K562 (cell line): ENCODE data around the gene SMG9. TPM values are rescaled to one million over a fixed set of nuclear protein-coding genes. Genes with fewer than 3 reads are reported as not detected.

ENCODE experiments used
- BHLHE40 ChIP-seq: IDR thresholded peaks from 2 replicates; pipeline ENCODE4 v1.6.1; 2011; ENCODE audit warnings: low read length, improper control_type of control experiment
- BRF2 ChIP-seq: IDR thresholded peaks from 3 replicates; pipeline ENCODE4 v1.6.1; 2011; ENCODE audit warnings: borderline replicate concordance, mild to moderate bottlenecking; ENCODE audit not compliant: insufficient read length, insufficient read depth
- CBX8 ChIP-seq: fragments of 200-600 bp; sonication (generic); IDR thresholded peaks from 2 replicates; pipeline ENCODE4 v1.6.1; 2012; ENCODE audit warnings: borderline replicate concordance, mixed run types, low read depth, mild to moderate bottlenecking, moderate library complexity, mixed read lengths, low read length, control low read depth, inconsistent platforms; ENCODE audit not compliant: poor library complexity, severe bottlenecking; ENCODE audit errors: extremely low read depth
- DMBX1 ChIP-seq: fragments of 250-450 bp; sonication (Bioruptor Pico); IDR thresholded peaks from 2 replicates; pipeline ENCODE4 v1.8.0; 2022; ENCODE audit warnings: inconsistent platforms, mild to moderate bottlenecking, moderate library complexity, borderline replicate concordance
- EP300 ChIP-seq: IDR thresholded peaks from 2 replicates; pipeline ENCODE4 v1.6.1; 2012; ENCODE audit warnings: low read length, improper control_type of control experiment
- L3MBTL2 ChIP-seq: fragments of 450-650 bp; IDR thresholded peaks from 2 replicates; pipeline ENCODE4 v1.6.1; 2016; ENCODE audit warnings: mild to moderate bottlenecking, moderate library complexity
- NFE2 ChIP-seq: IDR thresholded peaks from 2 replicates; pipeline ENCODE4 v1.6.1; 2014; ENCODE audit warnings: antibody characterized with exemption, low read depth
- NONO ChIP-seq, 2 experiments: fragments of 200-400 bp in 1 of 2; fragments of 450-650 bp in 1 of 2; formaldehyde crosslinking in 1 of 2; IDR thresholded peaks; 2 replicates each; pipeline ENCODE4 v1.6.1; 2017; ENCODE audit warnings: low read depth in 2 of 2, mild to moderate bottlenecking in 2 of 2, moderate library complexity in 2 of 2, low read length in 1 of 2
- SIN3A ChIP-seq, 2 experiments: fragments of 150-350 bp in 1 of 2; IDR thresholded peaks; 2 replicates each; pipeline ENCODE4 v1.6.1; 2011 to 2016; ENCODE audit warnings: borderline replicate concordance in 2 of 2, low read depth in 2 of 2, low read length in 2 of 2, mild to moderate bottlenecking in 2 of 2, moderate library complexity in 2 of 2; ENCODE audit not compliant: control insufficient read depth in 1 of 2
- TBL1XR1 ChIP-seq, 2 experiments: IDR thresholded peaks; 2 replicates each; pipeline ENCODE4 v1.6.1; 2012; ENCODE audit warnings: improper control_type of control experiment in 2 of 2, low read length in 2 of 2, mild to moderate bottlenecking in 1 of 2
- TOE1 ChIP-seq, 2 experiments: fragments of 450-650 bp in 1 of 2; sonication (generic) in 1 of 2; formaldehyde crosslinking in 1 of 2; IDR thresholded peaks; 2 replicates each; pipeline versions ENCODE4 v1.7.1 to v1.8.0; 2016 to 2022; ENCODE audit warnings: borderline replicate concordance in 2 of 2, mild to moderate bottlenecking in 2 of 2, antibody characterized with exemption in 1 of 2, inconsistent platforms in 1 of 2, low read depth in 1 of 2, missing genetic modification reagents in 1 of 2, moderate library complexity in 1 of 2
- ZEB2 ChIP-seq: fragments of 450-650 bp; IDR thresholded peaks from 2 replicates; pipeline ENCODE4 v1.6.1; 2016
- ZNF175 ChIP-seq: fragments of 200-800 bp; sonication (Bioruptor generic); IDR thresholded peaks from 2 replicates; pipeline ENCODE4 v1.6.1; 2016; ENCODE audit warnings: low read depth, mild to moderate bottlenecking, missing genetic modification characterization, missing compliant biosample characterization
- ZNF197 ChIP-seq: fragments of 200-800 bp; sonication (Bioruptor generic); IDR thresholded peaks from 2 replicates; pipeline ENCODE4 v1.6.1; 2016; ENCODE audit warnings: low read depth, missing genetic modification characterization, missing compliant biosample characterization
- ZNF609 ChIP-seq: sonication (generic); formaldehyde crosslinking; IDR thresholded peaks from 2 replicates; pipeline ENCODE4 v1.8.1; 2023; ENCODE audit warnings: missing genetic modification reagents, mild to moderate bottlenecking, borderline replicate concordance
- polyA plus RNA-seq, 8 experiments: library from polyadenylated mRNA; depleted of rRNA in 4 of 8; stranded (reverse) in 5 of 8; unstranded in 3 of 8; fragments of >200 nt; fragmentation: Nextera tagmentation in 2 of 8; fragmentation: Illumina TruSeq in 1 of 8; extraction: Ambion mirVana in 2 of 8; extraction: Trizol in 1 of 8; gene quantifications; 2 replicates each; pipeline versions ENCODE4 v1.2.1 to v1.2.3, GENCODE V29; 2011 to 2014; ENCODE audit warnings: inconsistent platforms in 1 of 8, missing spikeins in 1 of 8
- total RNA-seq, 7 experiments: library from RNA; depleted of rRNA in 6 of 7; stranded (reverse); fragments of >200 nt in 6 of 7; fragmentation: Illumina TruSeq in 2 of 7; extraction: Trizol in 2 of 7; gene quantifications; 2 replicates each; pipeline versions ENCODE4 v1.2.1 to v1.2.3, GENCODE V29; 2011 to 2021; ENCODE audit warnings: low replicate concordance in 1 of 7
- TF ChIP-seq, protein P1 (sequence below): sonication (generic); formaldehyde crosslinking; IDR thresholded peaks from 2 replicates; pipeline ENCODE4 v1.8.0; 2022; ENCODE audit warnings: missing genetic modification reagents, mild to moderate bottlenecking, borderline replicate concordance

SMG9 gene
- total and polyA plus RNA-seq, 9 of the 15 experiments (the other 6 are each of a cell fraction or from before 2014, with no cell fraction given), result 1.7 to 79.7 (median 40.2) TPM

GRCh38 chr19:43773725-43774102, 19.0 kb upstream of the SMG9 start (continued):
- TF ChIP-seq ZNF609 (CRISPR knock-in tag), result no peak
- TF ChIP-seq SIN3A (IDR thresholded peaks at IDR 0.05; ENCODE audit: borderline replicate concordance in 2 of 2, control insufficient read depth in 1 of 2, low read depth in 2 of 2, low read length in 2 of 2), result 0 out of 4 replicates have a peak, but pooled peaks of 1 of the 2 experiments have one; percentile 13
- no peak for TF ChIP-seq BHLHE40
- no peak for TF ChIP-seq BRF2
- TF ChIP-seq, protein P1, sequence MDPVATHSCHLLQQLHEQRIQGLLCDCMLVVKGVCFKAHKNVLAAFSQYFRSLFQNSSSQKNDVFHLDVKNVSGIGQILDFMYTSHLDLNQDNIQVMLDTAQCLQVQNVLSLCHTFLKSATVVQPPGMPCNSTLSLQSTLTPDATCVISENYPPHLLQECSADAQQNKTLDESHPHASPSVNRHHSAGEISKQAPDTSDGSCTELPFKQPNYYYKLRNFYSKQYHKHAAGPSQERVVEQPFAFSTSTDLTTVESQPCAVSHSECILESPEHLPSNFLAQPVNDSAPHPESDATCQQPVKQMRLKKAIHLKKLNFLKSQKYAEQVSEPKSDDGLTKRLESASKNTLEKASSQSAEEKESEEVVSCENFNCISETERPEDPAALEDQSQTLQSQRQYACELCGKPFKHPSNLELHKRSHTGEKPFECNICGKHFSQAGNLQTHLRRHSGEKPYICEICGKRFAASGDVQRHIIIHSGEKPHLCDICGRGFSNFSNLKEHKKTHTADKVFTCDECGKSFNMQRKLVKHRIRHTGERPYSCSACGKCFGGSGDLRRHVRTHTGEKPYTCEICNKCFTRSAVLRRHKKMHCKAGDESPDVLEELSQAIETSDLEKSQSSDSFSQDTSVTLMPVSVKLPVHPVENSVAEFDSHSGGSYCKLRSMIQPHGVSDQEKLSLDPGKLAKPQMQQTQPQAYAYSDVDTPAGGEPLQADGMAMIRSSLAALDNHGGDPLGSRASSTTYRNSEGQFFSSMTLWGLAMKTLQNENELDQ (CRISPR knock-in tag), result no peak
- no peak for TF ChIP-seq ZNF197 (CRISPR knock-in tag)
- no peak for TF ChIP-seq CBX8
- TF ChIP-seq NONO (IDR thresholded peaks at IDR 0.05; ENCODE audit: low read depth in 2 of 2, low read length in 1 of 2), result no peak
- peak; percentile 52; the same call in 1 of the 2 replicates for TF ChIP-seq EP300
- TF ChIP-seq TBL1XR1 (IDR thresholded peaks at IDR 0.05; ENCODE audit: low read length in 2 of 2), result no peak
- no peak for TF ChIP-seq ZEB2
- TF ChIP-seq DMBX1, result no peak
- no peak for TF ChIP-seq NFE2
- TF ChIP-seq ZNF175 (CRISPR knock-in tag), result no peak
- TF ChIP-seq TOE1 (IDR thresholded peaks at IDR 0.05; ENCODE audit: borderline replicate concordance), result no peak
- TF ChIP-seq TOE1 (CRISPR knock-in tag; IDR thresholded peaks at IDR 0.05; ENCODE audit: borderline replicate concordance, low read depth), result no peak
- TF ChIP-seq L3MBTL2, result no peak
